HG03378 (cell line): ENCODE data around the gene CSF2.

Experiments
- ATAC-seq: cut with Tn5 transposase; IDR thresholded peaks from one replicate; pipeline ENCODE4 v1.9.1; 2021; ENCODE audit warnings: mild to moderate bottlenecking, moderate library complexity; ENCODE audit not compliant: unreplicated experiment

CSF2 gene

DNA sequence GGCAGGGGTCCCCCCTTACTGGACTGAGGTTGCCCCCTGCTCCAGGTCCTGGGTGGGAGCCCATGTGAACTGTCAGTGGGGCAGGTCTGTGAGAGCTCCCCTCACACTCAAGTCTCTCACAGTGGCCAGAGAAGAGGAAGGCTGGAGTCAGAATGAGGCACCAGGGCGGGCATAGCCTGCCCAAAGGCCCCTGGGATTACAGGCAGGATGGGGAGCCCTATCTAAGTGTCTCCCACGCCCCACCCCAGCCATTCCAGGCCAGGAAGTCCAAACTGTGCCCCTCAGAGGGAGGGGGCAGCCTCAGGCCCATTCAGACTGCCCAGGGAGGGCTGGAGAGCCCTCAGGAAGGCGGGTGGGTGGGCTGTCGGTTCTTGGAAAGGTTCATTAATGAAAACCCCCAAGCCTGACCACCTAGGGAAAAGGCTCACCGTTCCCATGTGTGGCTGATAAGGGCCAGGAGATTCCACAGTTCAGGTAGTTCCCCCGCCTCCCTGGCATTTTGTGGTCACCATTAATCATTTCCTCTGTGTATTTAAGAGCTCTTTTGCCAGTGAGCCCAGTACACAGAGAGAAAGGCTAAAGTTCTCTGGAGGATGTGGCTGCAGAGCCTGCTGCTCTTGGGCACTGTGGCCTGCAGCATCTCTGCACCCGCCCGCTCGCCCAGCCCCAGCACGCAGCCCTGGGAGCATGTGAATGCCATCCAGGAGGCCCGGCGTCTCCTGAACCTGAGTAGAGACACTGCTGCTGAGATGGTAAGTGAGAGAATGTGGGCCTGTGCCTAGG is at the start of gene CSF2:
TSS of gene CSF2 (plus strand) at position 559 of the 783 bp plus-strand sequence. CDS start at position 594, 35 bp downstream.
- ATAC-seq: no peak

GRCh38 chr5:132024117-132024435 is 49.5 kb upstream of the CSF2 start:
- ATAC-seq: no peak

DNA sequence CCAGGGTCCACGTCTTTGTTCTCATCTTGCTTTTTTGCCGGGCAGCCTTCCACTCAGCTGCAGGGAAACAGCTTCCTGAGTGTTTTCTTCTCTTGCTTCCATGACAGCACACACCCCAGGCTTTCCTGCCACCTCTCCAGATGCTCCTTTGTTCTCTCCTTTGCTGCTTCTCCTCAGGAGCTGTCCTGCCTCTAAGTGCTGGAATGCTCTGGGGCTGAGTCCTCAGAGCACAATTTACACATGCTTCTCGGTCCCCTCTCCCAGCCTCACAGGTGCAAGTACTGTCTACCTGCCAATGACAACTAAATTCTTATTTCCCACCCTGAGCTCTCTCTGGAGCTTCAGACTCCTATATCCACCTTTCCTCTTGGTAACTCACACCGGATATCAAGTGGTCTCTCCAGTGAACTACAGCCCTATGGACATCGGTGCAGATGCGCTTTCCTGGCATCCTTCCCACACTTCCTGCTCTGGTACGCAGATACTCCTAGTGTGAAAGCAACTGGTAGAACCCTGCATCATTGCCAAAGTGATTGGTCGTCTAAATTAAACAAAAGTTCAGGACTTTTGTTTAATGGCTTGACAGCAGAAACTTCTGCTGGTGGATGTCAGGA is 48.7 kb upstream of the CSF2 start:
- no peak for ATAC-seq

DNA sequence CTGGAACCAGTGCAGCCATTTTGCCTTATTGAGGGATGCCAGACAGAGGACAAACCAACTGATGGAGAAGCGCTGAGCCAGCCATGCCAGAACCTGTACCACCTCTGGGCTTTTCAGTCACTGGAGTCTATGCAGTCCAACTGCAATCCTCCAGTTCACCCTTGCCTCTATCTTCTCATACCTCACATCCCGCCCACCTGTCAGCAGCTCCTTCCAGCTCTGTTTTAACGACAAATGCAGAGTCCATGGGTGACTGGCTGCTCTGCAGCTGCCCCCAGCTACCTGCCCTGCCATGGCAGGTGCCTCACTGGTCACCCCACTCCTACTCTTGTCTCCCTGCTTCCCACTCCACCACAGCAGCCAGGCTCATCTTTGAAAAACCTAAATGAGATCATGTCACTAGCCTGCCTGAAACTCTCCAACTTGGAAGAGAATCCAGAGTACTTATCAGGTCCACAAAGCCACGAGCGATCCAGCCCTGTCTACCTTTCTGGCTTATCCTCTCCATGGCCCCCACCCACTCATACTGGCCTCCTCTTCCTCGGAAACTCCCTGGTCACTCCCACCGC is 48.1 kb upstream of the CSF2 start:
- ATAC-seq: no peak

GRCh38 chr5:132026516-132027008 is 47.0 kb upstream of the CSF2 start:
- peak; percentile 16 for ATAC-seq

- peak; percentile 54 for ATAC-seq
Measured at GRCh38 chr5:132027027-132027426, 46.6 kb upstream of the CSF2 start.

GRCh38 chr5:132029609-132030330 is 43.8 kb upstream of the CSF2 start:
- no peak for ATAC-seq

DNA sequence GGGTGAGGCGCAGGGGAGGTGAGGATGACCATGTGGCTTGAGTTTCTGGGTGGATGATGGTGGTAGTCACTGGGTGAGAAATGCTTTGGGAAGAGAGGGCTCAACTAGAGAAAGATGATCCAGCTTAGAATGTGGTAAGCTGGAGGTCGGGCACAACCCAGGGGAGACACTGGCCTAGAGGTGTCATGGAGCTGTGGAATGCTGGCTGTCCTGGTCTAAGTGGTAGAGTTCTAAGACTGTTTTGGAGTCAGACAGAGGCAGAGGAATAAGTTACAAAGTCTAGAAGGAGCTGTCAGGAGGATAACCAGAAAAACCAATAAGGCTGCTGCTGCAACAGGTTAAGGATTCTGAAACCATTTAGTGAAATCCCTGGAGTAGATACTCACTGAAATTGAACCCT is 43.0 kb upstream of the CSF2 start:
- ATAC-seq: no peak

- no peak for ATAC-seq
Measured at GRCh38 chr5:132032196-132032595, 41.4 kb upstream of the CSF2 start.

GRCh38 chr5:132033122-132033521 is 40.5 kb upstream of the CSF2 start:
- no peak for ATAC-seq

- no peak for ATAC-seq
Measured at GRCh38 chr5:132037353-132037752, 36.2 kb upstream of the CSF2 start.

- no peak for ATAC-seq
Measured at GRCh38 chr5:132044207-132044606, 29.4 kb upstream of the CSF2 start.

DNA sequence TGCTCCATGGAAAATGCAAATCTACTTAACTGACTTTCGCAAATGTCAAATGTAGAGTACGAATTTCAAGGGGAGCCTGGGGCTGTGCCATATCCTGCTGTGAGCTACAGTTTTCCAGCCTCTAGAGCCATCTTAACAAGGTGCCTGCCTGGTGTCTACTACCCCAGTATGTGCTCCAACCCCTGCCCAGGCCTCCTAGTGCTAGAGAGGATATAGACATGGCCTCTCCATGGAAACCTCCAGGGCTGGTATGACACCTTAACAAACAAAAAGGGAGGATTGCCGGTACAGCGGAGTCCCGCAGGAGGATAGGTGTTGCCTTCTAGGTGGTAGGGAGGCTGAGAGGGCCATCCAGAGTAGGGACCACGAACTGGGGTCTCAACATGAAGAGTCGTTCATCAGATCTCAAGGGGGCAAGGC is 26.7 kb upstream of the CSF2 start:
- no peak for ATAC-seq

GRCh38 chr5:132049093-132049492 is 24.5 kb upstream of the CSF2 start:
- ATAC-seq: no peak

- ATAC-seq: no peak
Measured at GRCh38 chr5:132049559-132049958, 24.0 kb upstream of the CSF2 start.

- ATAC-seq: no peak
Measured at GRCh38 chr5:132050136-132050535, 23.5 kb upstream of the CSF2 start.

- no peak for ATAC-seq
Measured at GRCh38 chr5:132050661-132051552, 22.7 kb upstream of the CSF2 start.

GRCh38 chr5:132052520-132052919 is 21.1 kb upstream of the CSF2 start:
- ATAC-seq: no peak

GRCh38 chr5:132053483-132053882 is 20.1 kb upstream of the CSF2 start:
- no peak for ATAC-seq

DNA sequence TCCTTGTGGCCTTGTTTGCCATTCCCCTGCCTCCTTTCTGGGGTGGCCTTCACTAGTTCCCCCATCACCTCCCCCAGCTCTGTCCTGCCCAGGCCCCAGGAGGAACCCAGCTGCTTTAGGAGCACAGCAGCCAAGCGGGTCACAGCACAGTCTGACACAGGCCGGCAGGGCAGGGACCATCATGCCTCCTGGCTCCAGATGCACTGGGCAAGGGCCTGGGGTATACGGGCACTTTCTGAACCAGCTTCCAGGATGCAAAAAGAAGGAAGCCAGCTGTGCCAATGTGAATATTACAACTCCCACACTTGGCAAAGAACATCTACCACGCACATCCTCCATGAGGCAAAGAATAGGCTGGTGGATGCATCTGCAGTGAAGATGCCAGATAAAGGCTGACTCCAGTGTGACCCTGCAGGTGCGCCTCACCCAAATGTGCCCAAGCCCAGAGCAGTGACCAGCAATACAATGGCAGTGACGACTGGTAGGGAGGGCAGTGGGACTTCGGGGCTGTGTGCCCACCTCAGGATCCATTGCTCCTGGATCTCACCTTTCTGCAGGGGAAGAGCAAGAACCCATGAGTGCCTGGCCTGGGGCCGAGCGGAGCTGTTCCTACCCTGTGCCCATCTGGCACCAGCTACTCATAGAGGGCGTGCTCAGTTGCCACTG is 19.4 kb upstream of the CSF2 start:
- no peak for ATAC-seq
